ENCODE measurements around the gene MRPS27. TPM values are rescaled to one million over a fixed set of nuclear protein-coding genes. Genes with fewer than 3 reads are reported as not detected.

Gene MRPS27
- total and polyA plus RNA-seq, 9 of the 15 experiments (the other 6 are each of a cell fraction or from before 2014, with no cell fraction given), result 73.6 to 144 (median 106) TPM

- TF ChIP-seq, protein P1, sequence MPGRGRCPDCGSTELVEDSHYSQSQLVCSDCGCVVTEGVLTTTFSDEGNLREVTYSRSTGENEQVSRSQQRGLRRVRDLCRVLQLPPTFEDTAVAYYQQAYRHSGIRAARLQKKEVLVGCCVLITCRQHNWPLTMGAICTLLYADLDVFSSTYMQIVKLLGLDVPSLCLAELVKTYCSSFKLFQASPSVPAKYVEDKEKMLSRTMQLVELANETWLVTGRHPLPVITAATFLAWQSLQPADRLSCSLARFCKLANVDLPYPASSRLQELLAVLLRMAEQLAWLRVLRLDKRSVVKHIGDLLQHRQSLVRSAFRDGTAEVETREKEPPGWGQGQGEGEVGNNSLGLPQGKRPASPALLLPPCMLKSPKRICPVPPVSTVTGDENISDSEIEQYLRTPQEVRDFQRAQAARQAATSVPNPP (IDR thresholded peaks at IDR 0.05; ENCODE audit: borderline replicate concordance, insufficient read depth, insufficient read length), result no peak
- no peak for TF ChIP-seq ZNF12 (CRISPR knock-in tag; IDR thresholded peaks at IDR 0.05)
- no peak for TF ChIP-seq NCOA2 (IDR thresholded peaks at IDR 0.05; ENCODE audit: partially characterized antibody in 2 of 2)
- TF ChIP-seq SMARCE1 (IDR thresholded peaks at IDR 0.05), result peak; percentile 46; the same call in 1 of the 2 replicates
- TF ChIP-seq ZNF140 (CRISPR knock-in tag; IDR thresholded peaks at IDR 0.05), result no peak
- TF ChIP-seq, protein P2, sequence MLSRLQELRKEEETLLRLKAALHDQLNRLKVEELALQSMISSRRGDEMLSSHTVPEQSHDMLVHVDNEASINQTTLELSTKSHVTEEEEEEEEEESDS (CRISPR knock-in tag; IDR thresholded peaks at IDR 0.05), result no peak
- TF ChIP-seq NR2C2 (CRISPR knock-in tag; IDR thresholded peaks at IDR 0.05), result no peak
- TF ChIP-seq NR2C2 (tag; IDR thresholded peaks at IDR 0.05), result peak; percentile 9; the same call in 1 of the 2 replicates
- TF ChIP-seq, protein P3, sequence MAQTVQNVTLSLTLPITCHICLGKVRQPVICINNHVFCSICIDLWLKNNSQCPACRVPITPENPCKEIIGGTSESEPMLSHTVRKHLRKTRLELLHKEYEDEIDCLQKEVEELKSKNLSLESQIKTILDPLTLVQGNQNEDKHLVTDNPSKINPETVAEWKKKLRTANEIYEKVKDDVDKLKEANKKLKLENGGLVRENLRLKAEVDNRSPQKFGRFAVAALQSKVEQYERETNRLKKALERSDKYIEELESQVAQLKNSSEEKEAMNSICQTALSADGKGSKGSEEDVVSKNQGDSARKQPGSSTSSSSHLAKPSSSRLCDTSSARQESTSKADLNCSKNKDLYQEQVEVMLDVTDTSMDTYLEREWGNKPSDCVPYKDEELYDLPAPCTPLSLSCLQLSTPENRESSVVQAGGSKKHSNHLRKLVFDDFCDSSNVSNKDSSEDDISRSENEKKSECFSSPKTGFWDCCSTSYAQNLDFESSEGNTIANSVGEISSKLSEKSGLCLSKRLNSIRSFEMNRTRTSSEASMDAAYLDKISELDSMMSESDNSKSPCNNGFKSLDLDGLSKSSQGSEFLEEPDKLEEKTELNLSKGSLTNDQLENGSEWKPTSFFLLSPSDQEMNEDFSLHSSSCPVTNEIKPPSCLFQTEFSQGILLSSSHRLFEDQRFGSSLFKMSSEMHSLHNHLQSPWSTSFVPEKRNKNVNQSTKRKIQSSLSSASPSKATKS (CRISPR knock-in tag; IDR thresholded peaks at IDR 0.05), result no peak
- TF ChIP-seq, protein P4, sequence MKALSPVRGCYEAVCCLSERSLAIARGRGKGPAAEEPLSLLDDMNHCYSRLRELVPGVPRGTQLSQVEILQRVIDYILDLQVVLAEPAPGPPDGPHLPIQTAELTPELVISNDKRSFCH (CRISPR knock-in tag; IDR thresholded peaks at IDR 0.05), result no peak
- TF ChIP-seq, protein P4 (tag; IDR thresholded peaks at IDR 0.05), result no peak
- no peak for TF ChIP-seq MAFK (IDR thresholded peaks at IDR 0.05; ENCODE audit: low read length)
- TF ChIP-seq DPF2 (IDR thresholded peaks at IDR 0.05), result 0 out of 2 replicates have a peak, but pooled peaks have one; percentile 27
- TF ChIP-seq JUNB (CRISPR knock-in tag; conservative IDR thresholded peaks at IDR 0.05), result no peak
- no peak for TF ChIP-seq ZNF699 (CRISPR knock-in tag; IDR thresholded peaks at IDR 0.05; ENCODE audit: insufficient replicate concordance)
- TF ChIP-seq, protein P5, sequence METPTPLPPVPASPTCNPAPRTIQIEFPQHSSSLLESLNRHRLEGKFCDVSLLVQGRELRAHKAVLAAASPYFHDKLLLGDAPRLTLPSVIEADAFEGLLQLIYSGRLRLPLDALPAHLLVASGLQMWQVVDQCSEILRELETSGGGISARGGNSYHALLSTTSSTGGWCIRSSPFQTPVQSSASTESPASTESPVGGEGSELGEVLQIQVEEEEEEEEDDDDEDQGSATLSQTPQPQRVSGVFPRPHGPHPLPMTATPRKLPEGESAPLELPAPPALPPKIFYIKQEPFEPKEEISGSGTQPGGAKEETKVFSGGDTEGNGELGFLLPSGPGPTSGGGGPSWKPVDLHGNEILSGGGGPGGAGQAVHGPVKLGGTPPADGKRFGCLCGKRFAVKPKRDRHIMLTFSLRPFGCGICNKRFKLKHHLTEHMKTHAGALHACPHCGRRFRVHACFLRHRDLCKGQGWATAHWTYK (CRISPR knock-in tag; IDR thresholded peaks at IDR 0.05), result no peak
- peak; percentile 45 for TF ChIP-seq GMEB1 (CRISPR knock-in tag; IDR thresholded peaks at IDR 0.05)
- TF ChIP-seq HNRNPH1 (optimal IDR thresholded peaks at IDR 0.05; ENCODE audit: low read depth, low read length), result no peak
- TF ChIP-seq, protein P6, sequence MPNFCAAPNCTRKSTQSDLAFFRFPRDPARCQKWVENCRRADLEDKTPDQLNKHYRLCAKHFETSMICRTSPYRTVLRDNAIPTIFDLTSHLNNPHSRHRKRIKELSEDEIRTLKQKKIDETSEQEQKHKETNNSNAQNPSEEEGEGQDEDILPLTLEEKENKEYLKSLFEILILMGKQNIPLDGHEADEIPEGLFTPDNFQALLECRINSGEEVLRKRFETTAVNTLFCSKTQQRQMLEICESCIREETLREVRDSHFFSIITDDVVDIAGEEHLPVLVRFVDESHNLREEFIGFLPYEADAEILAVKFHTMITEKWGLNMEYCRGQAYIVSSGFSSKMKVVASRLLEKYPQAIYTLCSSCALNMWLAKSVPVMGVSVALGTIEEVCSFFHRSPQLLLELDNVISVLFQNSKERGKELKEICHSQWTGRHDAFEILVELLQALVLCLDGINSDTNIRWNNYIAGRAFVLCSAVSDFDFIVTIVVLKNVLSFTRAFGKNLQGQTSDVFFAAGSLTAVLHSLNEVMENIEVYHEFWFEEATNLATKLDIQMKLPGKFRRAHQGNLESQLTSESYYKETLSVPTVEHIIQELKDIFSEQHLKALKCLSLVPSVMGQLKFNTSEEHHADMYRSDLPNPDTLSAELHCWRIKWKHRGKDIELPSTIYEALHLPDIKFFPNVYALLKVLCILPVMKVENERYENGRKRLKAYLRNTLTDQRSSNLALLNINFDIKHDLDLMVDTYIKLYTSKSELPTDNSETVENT (CRISPR knock-in tag; IDR thresholded peaks at IDR 0.05), result no peak
- TF ChIP-seq HDAC1 (IDR thresholded peaks at IDR 0.05), result no peak
Measured at GRCh38 chr5:72280581-72281069, 39.4 kb downstream of the MRPS27 start (continued).
